T-cell (primary cell): ENCODE results near the gene CILP2. TPM values are rescaled to one million over a fixed set of nuclear protein-coding genes. Genes with fewer than 3 reads are reported as not detected.

Experiments used
- ATAC-seq, 4 experiments: fragments of 200-7000 bp in 3 of 4; fragments of 150-1000 bp in 1 of 4; cut with Tn5 transposase; replicated peaks in 1 of 4; 1 replicate in 3 of 4; 2 replicates in 1 of 4; pipeline ENCODE4 v1.10.0; 2021; ENCODE audit warnings: moderate library complexity in 3 of 4, mild to moderate bottlenecking in 2 of 4, moderate number of reproducible peaks in 1 of 4
- CTCF ChIA-PET, 2 donors: fragments of 300-600 bp; sonication (Branson Sonifier 250); formaldehyde crosslinking; loops; one replicate each; lab custom pipeline; 2022; ENCODE audit warnings: antibody characterized with exemption in 2 of 2; lab: Charles Lee
- POLR2A ChIA-PET, 2 donors: fragments of 300-600 bp; sonication (Branson Sonifier 250); formaldehyde crosslinking; loops; one replicate each; lab custom pipeline; 2022; ENCODE audit warnings: antibody characterized with exemption in 2 of 2; lab: Charles Lee
- DNase-seq, 35 experiments: peaks; one replicate each; pipeline versions ENCODE4 v3.0.0 to v3.0.0-alpha.2; 2013 to 2023
- H3K27ac ChIP-seq: one replicate; pipeline ENCODE4 v1.5.1; 2013; ENCODE audit warnings: low read length
- H3K27me3 ChIP-seq, 2 experiments: replicated peaks in 1 of 2; 1 replicate in 1 of 2; 2 replicates in 1 of 2; pipeline versions ENCODE4 v1.6.1 to v1.7.0; 2013; ENCODE audit warnings: low read length in 1 of 2, mixed read lengths in 1 of 2; ENCODE audit not compliant: control insufficient read depth in 2 of 2, insufficient read depth in 2 of 2; ENCODE audit errors: extremely low read depth in 1 of 2
- H3K36me3 ChIP-seq, 2 donors: 1 replicate in 1 of 2; 2 replicates in 1 of 2; pipeline versions ENCODE4 v1.6.1 to v1.7.0; 2013; ENCODE audit warnings: low read length in 1 of 2; ENCODE audit not compliant: control insufficient read depth in 2 of 2, insufficient read depth in 1 of 2; ENCODE audit errors: extremely low read depth in 1 of 2
- H3K4me1 ChIP-seq, 2 experiments: 1 replicate in 1 of 2; 2 replicates in 1 of 2; pipeline versions ENCODE4 v1.6.1 to v1.7.0; 2013; ENCODE audit warnings: low read length in 2 of 2, mixed read lengths in 1 of 2; ENCODE audit not compliant: insufficient read depth in 2 of 2, control insufficient read depth in 1 of 2; ENCODE audit errors: extremely low read depth in 1 of 2
- H3K4me3 ChIP-seq, 2 donors: 1 replicate in 1 of 2; 2 replicates in 1 of 2; pipeline versions ENCODE4 v1.5.1 to v1.7.0; 2013; ENCODE audit warnings: mild to moderate bottlenecking in 2 of 2, low read length in 1 of 2, moderate library complexity in 1 of 2; ENCODE audit not compliant: control insufficient read depth in 1 of 2; ENCODE audit errors: extremely low read depth in 1 of 2
- H3K9me3 ChIP-seq: 2 replicates; pipeline ENCODE4 v1.7.0; 2013
- H3K27ac Mint-ChIP-seq, 2 donors: one replicate each; pipeline ENCODE4 v1.8.0; 2020 to 2021; ENCODE audit warnings: mild to moderate bottlenecking in 2 of 2, mixed read lengths in 2 of 2
- H3K27me3 Mint-ChIP-seq, 2 donors: one replicate each; pipeline ENCODE4 v1.8.0; 2021 to 2022; ENCODE audit warnings: mixed read lengths in 2 of 2
- H3K36me3 Mint-ChIP-seq: one replicate; pipeline ENCODE4 v1.8.0; 2021; ENCODE audit warnings: mixed read lengths
- H3K4me1 Mint-ChIP-seq, 3 donors: one replicate each; pipeline ENCODE4 v1.8.0; 2020 to 2022; ENCODE audit warnings: mixed read lengths in 3 of 3, mild to moderate bottlenecking in 1 of 3
- H3K4me3 Mint-ChIP-seq, 3 donors: one replicate each; pipeline ENCODE4 v1.8.0; 2020 to 2022; ENCODE audit warnings: mild to moderate bottlenecking in 3 of 3, mixed read lengths in 3 of 3, moderate library complexity in 3 of 3
- H3K9me3 Mint-ChIP-seq, 3 donors: one replicate each; pipeline ENCODE4 v1.8.0; 2020 to 2022; ENCODE audit warnings: mixed read lengths in 3 of 3
- WGBS: methylation state at CpG from one replicate; pipeline ENCODE4 v1.1.5; 2013; ENCODE audit warnings: missing lambda C conversion rate; ENCODE audit not compliant: insufficient coverage; 5-methylcytosine and 5-hydroxymethylcytosine counted together
- total RNA-seq, 35 experiments: library from RNA in 6 of 35; stranded (reverse) in 6 of 35; fragments of 120-200 nt in 1 of 35; gene quantifications; one replicate each; pipeline versions ENCODE4 v1.2.1 to v1.2.4 and lab custom pipeline; 2013 to 2026

CILP2 gene
- total RNA-seq, 5 donors from 2014 or later (not counting 1 experiment from before 2014, with no cell fraction given): 0.23 to 1.3 (median 0.41) TPM

DNA sequence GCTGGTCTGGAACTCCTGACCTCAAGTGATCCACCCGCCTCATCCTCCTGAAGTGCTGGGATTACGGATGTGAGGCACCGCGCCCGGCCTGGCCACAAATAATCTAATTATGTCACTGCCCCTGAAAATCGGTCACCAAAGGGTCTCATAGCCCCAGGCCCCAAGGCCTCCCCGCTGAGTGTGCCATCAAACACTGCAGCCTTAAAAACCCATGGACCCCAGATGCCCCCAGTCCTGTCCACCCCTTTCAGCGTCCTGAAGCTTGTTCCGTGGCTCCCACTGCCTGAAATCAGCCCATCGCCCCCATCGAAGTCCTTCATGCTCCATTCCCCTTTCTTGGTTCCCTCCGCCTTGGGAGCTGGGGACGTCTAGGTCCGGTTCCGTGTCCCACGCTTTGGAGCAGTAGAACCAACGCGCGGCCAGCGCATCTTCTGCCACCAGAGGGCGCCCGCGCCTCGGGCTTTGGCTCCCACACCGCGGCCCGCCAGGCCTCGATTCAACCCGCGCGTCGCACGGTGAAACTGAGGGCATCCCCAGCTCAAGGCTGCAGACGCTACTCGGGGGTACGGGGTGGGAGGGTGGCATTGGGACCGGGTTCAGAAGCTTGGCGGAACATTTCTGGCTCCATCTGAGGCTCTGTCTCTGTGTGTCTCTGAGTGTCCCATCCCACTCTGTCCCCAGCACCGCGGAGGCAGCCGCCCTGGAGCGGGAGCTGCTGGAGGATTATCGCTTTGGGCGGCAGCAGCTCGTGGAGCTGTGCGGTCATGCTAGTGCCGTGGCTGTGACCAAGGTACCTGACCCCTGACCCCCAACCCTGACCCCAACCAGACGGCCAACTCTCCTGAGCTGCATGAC, 5.9 kb upstream of the CILP2 start:
- peaks cover 10 to 20% of the 10 kb centered on the region in 2 donors for H3K36me3 ChIP-seq
- Mint-ChIP-seq H3K27me3 (peaks cover 0 to 2% of the 10 kb centered on the region in 2 donors), H3K4me1 (peaks cover 9 to 25% (median 12%) of the 10 kb centered on the region in 3 donors), H3K36me3 (peaks cover 3% of the 10 kb centered on the region), H3K27ac (peak overlapping the region; percentile 71 to 84), H3K9me3 (no peaks in the 10 kb centered on the region), H3K4me3 (no peak overlapping the region)
- H3K4me3 ChIP-seq: no peak overlapping the region
- H3K9me3 ChIP-seq: no peaks in the 10 kb centered on the region
- H3K27me3 ChIP-seq: no peaks in the 10 kb centered on the region
- 29% methylated on average over 40 of the region's 48 CpGs for WGBS
- ATAC-seq (peak; percentile 83 to 87 (median 86)), DNase-seq (peak; percentile 52 to 92 (median 81))
- ChIA-PET CTCF (interaction anchor here (0.6 to 2.2 kb wide), 16 partner anchors 9 to 443 kb away, joined by 3 to 10 read pairs (median 6); partner anchors contain the start of genes GMIP (in 1 of the 2) and NDUFA13 (in 1 of the 2)), POLR2A (interaction anchor here (0.5 to 0.6 kb wide), 3 partner anchors 231 to 398 kb away, joined by 3 to 10 read pairs (median 3); no protein-coding TSS in a partner anchor)
- no peak overlapping the region for H3K27ac ChIP-seq
- peaks cover 0 to 15% of the 10 kb centered on the region in 2 experiments for H3K4me1 ChIP-seq

DNA sequence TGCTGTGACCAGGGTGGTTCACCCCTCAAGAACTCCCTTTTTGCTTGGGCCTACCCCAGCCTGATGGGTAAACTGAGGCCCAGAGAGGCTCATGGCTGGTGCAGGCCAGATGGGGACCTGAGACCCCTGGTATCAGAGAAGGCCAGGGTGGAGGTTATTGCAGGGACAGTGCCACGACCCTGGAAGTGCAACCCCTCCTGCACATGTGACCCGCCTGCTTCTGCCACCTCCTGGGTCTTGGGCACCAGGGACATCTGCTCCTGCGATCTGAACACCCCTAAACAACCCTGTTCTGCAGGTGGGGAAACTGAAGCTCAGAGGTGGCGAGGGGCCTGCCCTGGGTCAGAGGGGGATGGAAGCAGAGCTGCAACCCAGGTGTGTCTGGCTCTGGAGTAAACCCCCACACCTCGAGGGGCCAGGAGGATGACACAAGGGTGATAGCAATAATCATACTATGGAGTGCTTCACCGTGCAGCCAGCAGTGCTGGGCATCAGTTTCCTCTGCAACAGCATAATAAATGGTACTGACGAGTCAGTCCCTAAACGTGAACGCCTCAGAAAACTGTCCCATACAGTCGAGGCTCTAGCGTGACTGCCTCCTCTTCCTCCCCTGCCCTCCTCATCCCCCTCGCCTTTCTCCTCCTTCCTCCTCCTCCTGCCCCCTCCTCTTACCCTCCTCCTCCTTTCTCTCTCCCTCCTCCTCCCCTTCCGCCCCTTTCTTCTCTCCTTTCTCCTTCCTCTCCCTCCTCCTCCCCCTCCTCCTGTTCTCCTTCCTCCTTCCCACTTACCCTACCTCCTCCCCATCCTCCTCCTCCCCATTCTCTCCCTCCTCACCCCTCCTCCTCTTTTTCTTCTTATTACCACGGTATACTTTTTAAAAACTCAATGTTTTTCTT, 5.0 kb upstream of the CILP2 start:
- peak in 1 of 4 experiments; percentile 14 for ATAC-seq

DNA sequence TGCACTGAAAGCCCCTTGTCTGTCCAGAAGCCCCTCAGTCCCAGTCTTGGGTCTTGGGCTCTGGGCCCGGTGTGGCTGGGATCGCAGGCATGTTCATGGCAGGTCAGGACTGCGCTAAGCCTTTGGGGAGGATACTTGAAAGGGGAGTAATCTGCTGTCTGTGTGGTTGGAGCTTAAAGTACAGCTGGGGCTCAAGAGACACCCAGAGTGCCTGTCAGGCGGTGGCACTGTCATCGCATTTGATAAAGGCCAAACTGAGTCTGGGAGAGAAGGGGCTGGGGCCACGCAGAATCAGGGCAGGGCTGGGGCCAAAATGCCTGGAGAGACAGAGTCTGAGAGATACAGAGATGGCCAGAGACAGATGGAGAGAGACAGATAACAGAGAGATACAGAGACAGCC, 4.2 kb upstream of the CILP2 start:
- H3K36me3 Mint-ChIP-seq: peaks cover 3% of the 10 kb centered on the region
- H3K9me3 Mint-ChIP-seq: no peaks in the 10 kb centered on the region
- H3K27me3 ChIP-seq: peaks cover 0 to 9% of the 10 kb centered on the region in 2 experiments
- peak overlapping the region; percentile 50 to 55 for H3K27ac Mint-ChIP-seq
- no peaks in the 10 kb centered on the region for H3K9me3 ChIP-seq
- WGBS: 93% methylated on average over 6 of the region's 6 CpGs
- ATAC-seq: no peak
- CTCF ChIA-PET: no interaction called here
- no peak overlapping the region for H3K4me3 ChIP-seq
- no peak overlapping the region for H3K4me3 Mint-ChIP-seq
- DNase-seq: no peak
- POLR2A ChIA-PET: no interaction called here
- peaks cover 0 to 31% of the 10 kb centered on the region in 2 experiments for H3K4me1 ChIP-seq
- H3K36me3 ChIP-seq: peaks cover 2 to 6% of the 10 kb centered on the region in 2 donors
- no peak overlapping the region for H3K27ac ChIP-seq
- peaks cover 0 to 7% of the 10 kb centered on the region in 2 donors for H3K27me3 Mint-ChIP-seq
- peaks cover 18 to 36% (median 21%) of the 10 kb centered on the region in 3 donors for H3K4me1 Mint-ChIP-seq

More for the DNA sequence above, 5.0 kb upstream of the CILP2 start:
- Mint-ChIP-seq H3K27ac (peak overlapping the region in 1 of 2 donors; percentile 55), H3K4me3 (no peak overlapping the region), H3K9me3 (no peaks in the 10 kb centered on the region), H3K27me3 (peaks cover 0 to 2% of the 10 kb centered on the region in 2 donors), H3K36me3 (peaks cover 3% of the 10 kb centered on the region), H3K4me1 (peaks cover 13 to 31% (median 16%) of the 10 kb centered on the region in 3 donors)
- Histone ChIP-seq H3K36me3 (peaks cover 5 to 11% of the 10 kb centered on the region in 2 donors), H3K27me3 (peaks cover 0 to 5% of the 10 kb centered on the region in 2 experiments), H3K4me1 (peaks cover 0 to 23% of the 10 kb centered on the region in 2 experiments), H3K27ac (no peak overlapping the region), H3K9me3 (no peaks in the 10 kb centered on the region), H3K4me3 (no peak overlapping the region)
- DNase-seq: no peak
- POLR2A ChIA-PET: no interaction called here
- WGBS: 75% methylated on average over 11 of the region's 14 CpGs
- CTCF ChIA-PET: interaction anchor here (0.6 to 2.2 kb wide), 11 partner anchors 17 to 335 kb away, joined by 3 to 10 read pairs (median 6); partner anchors contain the start of genes GMIP (in 1 of the 2) and NDUFA13 (in 1 of the 2)

DNA sequence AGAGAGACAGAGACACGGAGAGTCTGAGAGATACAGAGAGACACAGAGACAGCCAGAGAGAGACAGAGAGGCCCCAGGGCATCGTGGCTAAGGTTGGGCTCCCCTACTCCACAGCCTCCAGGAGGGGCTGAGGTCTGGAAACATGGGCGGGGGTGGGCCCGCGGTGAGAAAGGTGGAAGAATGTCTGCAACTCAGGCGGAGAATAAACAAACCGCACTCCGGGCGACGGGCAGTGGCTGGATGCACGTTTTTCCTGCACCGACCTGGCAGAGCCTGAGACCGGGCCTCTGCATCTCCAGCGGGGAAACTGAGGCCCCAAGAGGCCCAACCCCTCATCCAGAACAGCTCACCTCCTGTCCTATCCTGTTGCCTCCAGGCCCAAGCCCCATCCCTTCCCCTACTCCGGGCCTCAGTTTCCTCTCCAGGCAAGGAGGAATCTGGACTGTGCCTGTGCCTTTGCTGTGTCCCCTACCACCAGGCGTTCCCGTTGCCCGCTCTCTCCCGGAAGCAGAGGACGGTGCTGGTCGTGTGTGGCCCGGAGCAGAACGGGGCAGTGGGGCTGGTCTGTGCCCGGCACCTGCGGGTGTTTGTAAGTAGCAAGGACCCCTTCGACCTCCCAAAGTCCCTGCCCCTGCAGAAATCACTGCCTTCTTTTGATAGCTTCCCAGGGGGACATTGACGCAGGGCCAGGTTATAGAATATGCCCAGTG, 3.4 kb upstream of the CILP2 start:
- 94% methylated on average over 25 of the region's 27 CpGs for WGBS
- Histone ChIP-seq H3K27me3 (peaks cover 0 to 15% of the 10 kb centered on the region in 2 experiments), H3K9me3 (no peaks in the 10 kb centered on the region), H3K36me3 (peaks cover under 1 to 2% of the 10 kb centered on the region in 2 donors), H3K27ac (no peak overlapping the region), H3K4me1 (peaks cover 0 to 38% of the 10 kb centered on the region in 2 experiments), H3K4me3 (no peak overlapping the region)
- ATAC-seq (no peak), DNase-seq (no peak)
- Mint-ChIP-seq H3K36me3 (no peaks in the 10 kb centered on the region), H3K9me3 (no peaks in the 10 kb centered on the region), H3K27ac (peak overlapping the region in 1 of 2 donors; percentile 50), H3K4me1 (peaks cover 19 to 45% (median 26%) of the 10 kb centered on the region in 3 donors), H3K4me3 (no peak overlapping the region), H3K27me3 (peaks cover 0 to 10% of the 10 kb centered on the region in 2 donors)
- ChIA-PET POLR2A (no interaction called here), CTCF (interaction anchor here in 1 of 2 donors (0.6 kb wide), 1 partner anchor 19 kb away, joined by 4 read pairs; no protein-coding TSS in a partner anchor)

DNA sequence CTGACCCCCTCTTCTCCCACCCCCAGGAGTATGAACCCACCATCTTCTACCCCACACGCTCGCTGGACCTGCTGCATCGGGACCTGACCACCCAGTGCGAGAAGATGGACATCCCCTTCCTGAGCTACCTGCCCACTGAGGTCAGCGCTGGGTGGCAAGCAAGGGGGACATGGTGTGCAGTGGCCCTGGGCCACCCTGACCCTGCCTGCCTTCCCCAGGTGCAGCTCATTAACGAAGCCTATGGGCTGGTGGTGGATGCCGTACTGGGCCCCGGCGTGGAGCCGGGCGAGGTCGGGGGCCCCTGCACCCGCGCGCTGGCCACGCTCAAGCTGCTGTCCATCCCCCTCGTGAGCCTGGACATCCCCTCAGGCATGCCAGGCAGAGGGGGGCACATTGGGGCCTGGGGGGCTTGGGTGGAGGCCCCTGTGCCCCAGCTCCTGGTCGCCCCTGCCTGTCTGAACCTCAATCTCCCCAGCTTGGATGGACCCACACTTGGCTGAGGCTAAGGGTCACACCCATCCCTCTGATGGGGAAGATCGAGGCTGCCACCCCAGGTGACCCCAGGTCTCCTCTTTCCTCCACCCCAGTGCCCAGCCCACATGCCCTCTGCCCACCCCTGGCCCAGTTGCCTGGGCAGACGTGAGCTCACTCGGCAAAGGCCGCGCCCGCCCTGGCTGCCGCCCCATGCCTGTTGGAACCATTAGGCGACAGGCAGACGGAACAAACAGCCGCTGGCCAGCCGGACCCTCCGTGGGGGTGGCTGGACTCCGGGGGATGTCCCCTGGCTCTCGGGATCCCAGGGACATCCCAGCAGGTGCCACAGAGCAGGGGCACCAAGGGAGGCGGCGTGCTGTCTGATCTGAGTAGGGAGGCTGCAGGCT, 2.5 kb upstream of the CILP2 start:
- ChIA-PET CTCF (interaction anchor here in 1 of 2 donors (0.6 kb wide), 1 partner anchor 18 kb away, joined by 4 read pairs; no protein-coding TSS in a partner anchor), POLR2A (no interaction called here)
- Mint-ChIP-seq H3K36me3 (no peaks in the 10 kb centered on the region), H3K4me3 (no peak overlapping the region), H3K27ac (no peak overlapping the region), H3K27me3 (peaks cover 0 to 10% of the 10 kb centered on the region in 2 donors), H3K9me3 (no peaks in the 10 kb centered on the region), H3K4me1 (peaks cover 20 to 46% (median 27%) of the 10 kb centered on the region in 3 donors)
- H3K4me1 ChIP-seq: peaks cover under 1 to 45% of the 10 kb centered on the region in 2 experiments
- no peaks in the 10 kb centered on the region for H3K9me3 ChIP-seq
- peaks cover 0 to 2% of the 10 kb centered on the region in 2 donors for H3K36me3 ChIP-seq
- no peak overlapping the region for H3K4me3 ChIP-seq
- DNase-seq: no peak
- H3K27me3 ChIP-seq: peaks cover 0 to 19% of the 10 kb centered on the region in 2 experiments
- H3K27ac ChIP-seq: no peak overlapping the region
- ATAC-seq: no peak
- WGBS: 93% methylated on average over 34 of the region's 34 CpGs
